GM21423 (cell line): ENCODE measurements around the gene USP32.
"Not testable (repeated sequence)": the region's sequence is repeated elsewhere in the genome, so short reads cannot be mapped to it uniquely, and the experiment has no call there.

ENCODE experiments used
- ATAC-seq: cut with Tn5 transposase; IDR thresholded peaks from one replicate; pipeline ENCODE4 v1.9.1; 2021; ENCODE audit warnings: mild to moderate bottlenecking, moderate library complexity; ENCODE audit not compliant: unreplicated experiment

The USP32 gene

DNA sequence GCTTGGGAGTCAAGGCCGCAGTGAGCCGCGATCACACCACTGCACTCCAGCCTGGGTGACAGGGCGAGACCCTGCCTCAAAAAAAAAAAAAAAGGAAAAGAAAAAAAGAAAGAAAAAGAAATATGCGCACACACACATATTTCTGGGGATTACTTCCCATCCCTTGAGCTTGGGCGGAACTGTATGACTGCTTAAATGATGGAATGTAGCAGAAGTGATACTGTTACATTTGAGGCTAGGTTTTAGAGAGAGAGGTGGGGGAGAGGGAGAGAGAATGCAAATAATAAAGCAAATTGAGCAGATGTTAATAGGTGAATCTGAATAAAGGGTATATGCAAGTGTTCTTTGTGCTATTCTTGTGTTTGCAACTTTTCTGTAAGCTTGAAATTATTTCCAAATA is 12.0 kb upstream of the USP32 start:
- ATAC-seq: no peak

DNA sequence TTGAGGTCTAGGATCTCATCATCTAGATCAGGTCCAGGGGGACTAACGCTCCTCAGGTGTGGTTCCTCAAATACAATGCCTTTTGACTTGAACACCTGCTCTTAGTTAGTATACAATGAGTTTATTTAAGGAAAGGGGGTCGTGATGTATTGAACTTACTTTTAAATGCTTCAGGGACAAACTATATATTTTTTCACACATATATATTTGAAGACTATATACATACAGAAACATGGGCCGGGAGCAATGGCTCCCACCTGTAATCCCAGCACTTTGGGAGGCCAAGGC is 11.5 kb upstream of the USP32 start:
- no peak for ATAC-seq

DNA sequence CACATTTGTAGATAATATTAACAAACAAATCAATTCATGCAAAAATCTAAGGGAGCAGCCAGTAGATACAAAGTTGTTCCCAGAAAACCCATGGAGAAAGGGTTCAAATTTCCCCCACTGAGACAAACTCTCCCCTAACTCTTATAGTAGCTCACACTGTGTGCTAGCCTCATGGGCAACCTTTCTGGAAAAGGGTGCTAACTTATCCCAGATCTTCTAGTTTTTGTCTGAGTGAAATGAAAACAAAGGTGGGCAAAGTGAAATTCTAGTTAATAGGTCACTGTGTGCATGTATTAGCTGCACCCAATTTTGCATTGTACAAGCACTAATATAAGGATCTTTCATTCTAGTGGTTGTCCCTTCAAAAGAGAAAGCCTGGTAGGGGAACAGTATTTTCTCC is 9.9 kb upstream of the USP32 start:
- no peak for ATAC-seq

DNA sequence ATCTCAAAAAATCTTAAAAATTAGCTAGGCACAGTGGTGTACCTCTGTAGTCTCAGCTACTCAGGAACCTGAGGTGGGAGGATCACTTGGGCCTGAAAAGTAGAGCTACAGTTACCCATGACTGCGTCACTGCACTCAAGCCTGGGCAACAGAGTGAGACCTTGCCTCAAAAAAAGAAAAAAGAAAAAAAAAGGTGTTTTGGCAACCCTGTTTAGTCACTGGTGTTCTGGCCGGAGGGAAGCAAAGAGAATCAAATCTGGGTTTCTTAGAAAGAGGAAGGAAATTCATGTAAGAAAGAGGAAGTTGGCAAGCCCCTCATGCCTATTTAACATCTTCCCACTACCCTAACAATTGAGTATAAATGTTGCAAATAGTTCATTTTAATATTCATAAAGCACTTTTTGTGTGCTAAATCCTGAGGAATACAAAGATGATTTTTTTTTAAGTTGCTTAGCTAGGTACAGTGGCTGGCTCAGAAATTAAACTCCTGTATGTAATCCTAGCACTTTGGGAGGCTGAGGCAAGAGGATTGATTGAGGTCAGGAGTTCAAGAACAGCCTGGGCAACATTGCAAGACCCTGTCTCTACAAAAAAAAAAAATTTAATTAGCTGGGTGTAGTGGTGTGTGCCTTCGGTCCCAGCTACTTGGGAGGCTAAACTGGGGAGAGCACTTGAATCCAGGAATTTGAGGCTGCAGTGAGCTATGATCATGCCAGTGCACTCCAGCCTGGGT is 6.5 kb upstream of the USP32 start:
- peak; percentile 78 for ATAC-seq

DNA sequence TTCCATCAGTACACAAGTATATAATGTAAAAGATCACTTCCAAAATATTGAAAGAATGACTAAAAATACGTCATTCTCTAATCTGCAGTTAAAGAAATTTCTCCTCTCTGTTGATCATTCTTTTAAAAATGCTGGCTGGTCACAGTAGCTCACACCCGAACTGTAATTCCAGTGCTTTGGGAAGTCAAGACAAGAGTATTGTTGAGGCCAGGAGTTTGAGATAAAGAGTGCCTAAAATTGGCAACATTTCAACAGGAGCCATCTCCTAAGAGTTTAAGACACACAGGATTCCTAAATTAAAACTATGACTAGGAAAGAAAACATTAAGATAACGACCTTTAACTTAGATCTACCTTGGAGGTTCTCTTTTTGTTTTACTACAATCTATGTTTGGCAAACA is 4.5 kb upstream of the USP32 start:
- ATAC-seq: no peak

DNA sequence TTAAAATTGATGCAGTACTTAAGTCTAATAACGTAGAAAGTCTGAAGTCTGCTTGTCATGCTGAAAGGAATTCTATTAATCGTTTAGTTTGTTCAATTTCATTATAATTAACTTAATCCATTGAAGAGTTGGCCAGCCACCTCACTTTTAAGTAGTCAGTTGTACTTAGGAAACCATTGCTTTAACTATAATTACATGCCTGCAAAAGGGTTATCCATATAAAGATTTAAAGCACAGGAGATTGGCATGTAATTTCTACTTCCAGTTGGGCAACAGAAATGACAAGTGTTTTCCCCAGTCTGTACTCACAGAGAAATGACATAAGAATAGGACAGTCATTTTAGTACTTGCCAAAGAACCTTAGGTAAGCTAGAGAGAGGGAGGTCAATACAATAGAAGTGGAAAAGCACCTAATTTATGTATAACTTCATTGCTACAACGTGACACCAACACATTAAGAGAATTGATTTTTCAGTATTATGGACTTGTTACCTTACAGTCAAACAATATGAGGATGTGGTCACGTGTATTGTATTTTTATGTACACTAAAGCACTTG is 3.7 kb upstream of the USP32 start:
- ATAC-seq: no peak

DNA sequence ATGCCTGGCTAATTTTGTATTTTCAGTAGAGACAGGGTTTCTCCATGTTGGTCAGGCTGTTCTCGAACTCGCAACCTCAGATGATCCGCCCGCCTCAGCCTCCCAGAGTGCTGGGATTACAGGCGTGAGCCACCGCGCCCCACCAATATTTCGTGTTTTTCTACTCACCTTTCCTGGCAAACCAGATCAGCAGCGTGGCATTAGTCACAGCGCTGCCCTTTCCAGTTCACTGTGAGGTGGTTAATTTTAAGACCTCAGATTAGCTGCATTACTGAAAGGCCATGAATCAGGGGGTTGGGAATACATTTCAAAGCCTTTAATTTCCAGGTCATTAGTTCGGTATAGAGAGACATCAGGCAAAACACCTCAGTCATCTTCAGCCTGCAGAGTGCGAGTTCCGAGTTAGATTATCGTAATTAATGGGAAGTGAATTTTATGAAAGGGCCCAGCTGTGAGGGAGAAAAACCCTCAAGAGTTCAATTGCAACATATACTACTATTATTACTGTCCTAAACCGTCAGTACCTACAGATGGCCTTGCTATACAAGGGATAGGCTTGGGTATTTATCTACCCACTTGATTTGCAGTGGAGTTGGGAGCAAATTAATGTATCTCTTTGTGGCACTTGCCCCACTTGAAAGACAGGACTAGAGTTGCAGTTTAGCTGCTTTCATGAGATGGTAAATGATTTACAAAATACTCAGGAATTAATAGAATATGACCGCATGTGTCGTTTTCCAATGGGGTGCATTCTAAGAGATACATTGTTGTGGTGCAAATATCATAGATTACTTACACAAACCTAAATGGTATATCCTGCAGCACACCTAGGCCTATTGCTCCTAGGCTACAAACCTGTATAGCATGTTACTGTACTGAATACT is 2.1 kb upstream of the USP32 start:
- ATAC-seq: no peak

DNA sequence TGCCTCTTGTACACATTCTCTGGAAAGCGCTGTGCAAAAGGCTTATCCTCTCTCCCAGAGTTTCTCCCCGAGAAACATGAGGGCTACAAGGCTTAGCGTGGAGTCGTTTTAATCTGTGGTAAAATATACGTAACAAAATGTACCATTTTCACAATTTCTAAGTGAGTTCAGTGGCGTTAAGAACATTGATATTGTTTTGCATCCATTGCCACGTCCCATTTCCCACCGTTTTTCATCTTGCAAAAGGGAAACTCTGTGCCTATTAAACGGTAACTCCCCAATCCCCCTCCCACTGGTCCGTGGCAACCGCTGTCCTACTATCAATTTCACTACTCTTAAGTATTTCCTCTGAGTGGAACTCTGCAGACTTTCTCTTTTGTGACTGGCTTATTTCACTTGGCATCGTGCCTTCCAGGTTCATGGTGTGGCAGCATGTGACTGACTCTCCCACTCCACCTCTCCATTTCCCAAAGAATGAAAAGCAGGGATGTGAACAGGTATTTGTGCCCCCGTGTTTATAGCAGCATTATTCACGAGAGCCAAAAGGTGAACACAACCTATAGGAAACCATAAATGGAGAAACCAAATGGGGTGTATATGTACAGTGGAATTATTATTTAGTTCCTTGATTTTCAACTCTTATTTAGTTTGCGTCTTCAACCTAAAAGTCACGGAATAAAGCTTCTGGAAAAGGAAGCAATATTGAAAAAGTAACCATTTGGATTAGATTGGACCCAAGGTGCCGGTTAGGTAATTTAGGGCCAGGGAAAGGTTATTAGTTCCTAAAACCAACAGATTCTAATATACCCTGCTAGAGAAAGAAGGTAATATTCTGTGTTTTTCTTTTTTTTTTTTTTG is 1.1 kb upstream of the USP32 start:
- ATAC-seq: no peak

DNA sequence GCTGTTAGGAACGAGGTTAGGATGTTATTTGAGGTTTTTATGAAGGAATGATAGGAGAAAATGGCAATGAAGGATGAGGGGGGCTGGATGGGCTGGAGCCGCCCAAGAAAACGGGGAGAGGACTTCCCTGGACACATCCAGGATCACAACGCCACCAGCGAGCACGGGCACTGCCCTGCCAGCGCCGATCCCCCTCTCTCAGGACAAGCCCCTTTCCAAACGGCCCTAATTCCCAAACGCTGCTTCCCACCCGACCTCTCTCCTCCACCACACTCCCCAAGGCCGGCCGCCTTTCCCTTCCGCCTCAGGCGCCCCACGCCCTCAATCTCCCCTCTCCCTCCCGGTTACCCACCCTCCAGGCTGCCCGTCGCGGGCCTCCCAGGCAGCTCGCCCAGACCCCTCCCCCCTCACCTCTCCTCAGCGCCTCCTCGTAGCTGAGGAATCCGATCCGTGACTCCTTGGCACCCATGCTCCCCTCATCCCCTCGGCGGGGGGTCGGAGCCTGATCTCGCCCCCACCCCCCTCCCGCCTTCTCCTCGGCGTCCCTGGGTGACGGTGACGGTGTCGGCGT is 377 bp downstream of the USP32 start:
- ATAC-seq: peak; percentile 24

DNA sequence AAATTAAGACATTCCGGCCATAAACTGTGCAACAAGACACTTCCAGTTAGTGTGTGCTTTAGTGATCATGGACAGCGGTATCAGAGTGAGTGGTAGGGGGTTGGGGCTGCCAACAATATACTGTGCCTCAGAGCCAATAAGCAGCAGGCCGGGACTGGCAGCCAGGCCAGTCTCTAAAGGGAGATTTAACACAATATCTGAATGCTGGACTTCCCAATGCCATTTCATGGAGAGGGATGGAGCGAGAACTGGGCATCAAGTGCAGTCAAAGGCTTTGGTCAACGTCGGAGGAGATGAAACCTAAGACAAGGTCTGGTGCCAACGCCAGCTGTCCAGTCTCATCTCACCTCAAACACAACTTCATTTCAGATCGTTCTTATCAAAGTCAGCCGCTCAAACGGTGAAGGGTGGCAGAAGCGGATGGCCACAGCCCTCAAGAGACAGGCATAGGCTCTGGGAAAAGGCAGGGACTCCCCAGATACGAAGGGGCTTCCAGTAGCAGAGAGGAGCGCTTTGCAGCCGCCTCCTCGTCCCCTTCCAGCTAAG is 935 bp downstream of the USP32 start:
- no peak for ATAC-seq

DNA sequence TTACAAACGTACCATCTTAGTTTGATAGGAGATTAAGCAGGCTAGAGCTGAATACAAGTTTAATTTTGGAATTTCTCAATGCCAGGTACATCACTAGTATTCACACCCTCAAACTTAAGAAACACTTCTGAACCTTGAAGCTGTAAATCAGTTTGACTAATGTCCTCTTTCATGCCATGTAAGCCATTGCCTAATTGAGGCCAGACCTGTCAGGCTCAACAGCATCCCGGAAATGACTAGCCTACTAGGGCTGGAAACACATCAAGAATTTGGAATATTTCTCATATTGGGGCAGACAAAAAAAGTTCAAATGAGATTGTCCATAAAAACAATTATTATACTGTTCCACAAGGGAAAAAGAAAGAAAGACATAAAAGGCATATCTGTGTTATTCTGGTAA is 1.7 kb downstream of the USP32 start:
- no peak for ATAC-seq

DNA sequence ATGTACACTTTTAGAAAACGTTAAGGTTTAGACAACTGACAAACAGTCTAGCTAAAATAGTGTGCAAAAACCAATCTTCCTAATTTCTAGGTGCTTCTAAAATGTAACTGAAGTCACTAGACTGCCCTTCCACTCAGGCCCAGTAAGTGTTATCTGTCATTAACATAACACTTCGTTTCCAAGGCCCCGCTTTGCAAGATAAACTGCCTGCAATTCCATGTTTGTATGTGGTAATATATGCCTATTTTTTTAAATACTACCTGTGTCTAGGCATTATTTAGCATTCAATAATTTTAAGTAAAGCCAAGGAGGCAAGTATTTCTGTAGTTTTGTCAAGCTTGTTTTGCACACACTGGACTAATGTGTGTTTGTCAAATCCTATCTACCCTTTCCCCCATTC is 3.2 kb downstream of the USP32 start:
- no peak for ATAC-seq

DNA sequence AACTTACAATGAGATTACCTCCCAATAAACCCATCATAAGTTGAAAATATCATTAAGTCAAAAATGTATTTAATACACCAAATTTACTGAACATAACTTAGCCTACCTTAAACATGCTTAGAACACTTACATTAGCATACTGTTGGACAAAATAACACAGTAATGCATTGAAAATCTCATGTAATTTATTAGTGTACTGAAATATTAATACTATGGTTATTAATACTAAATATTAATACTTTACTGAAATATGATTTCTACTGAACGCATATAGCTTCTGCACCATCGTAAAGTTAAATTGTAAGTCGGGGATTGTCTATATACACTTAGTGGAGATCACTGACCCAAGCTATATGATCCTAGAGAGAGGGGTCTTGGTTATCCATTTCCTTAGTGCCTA is 4.3 kb downstream of the USP32 start:
- ATAC-seq: no peak

DNA sequence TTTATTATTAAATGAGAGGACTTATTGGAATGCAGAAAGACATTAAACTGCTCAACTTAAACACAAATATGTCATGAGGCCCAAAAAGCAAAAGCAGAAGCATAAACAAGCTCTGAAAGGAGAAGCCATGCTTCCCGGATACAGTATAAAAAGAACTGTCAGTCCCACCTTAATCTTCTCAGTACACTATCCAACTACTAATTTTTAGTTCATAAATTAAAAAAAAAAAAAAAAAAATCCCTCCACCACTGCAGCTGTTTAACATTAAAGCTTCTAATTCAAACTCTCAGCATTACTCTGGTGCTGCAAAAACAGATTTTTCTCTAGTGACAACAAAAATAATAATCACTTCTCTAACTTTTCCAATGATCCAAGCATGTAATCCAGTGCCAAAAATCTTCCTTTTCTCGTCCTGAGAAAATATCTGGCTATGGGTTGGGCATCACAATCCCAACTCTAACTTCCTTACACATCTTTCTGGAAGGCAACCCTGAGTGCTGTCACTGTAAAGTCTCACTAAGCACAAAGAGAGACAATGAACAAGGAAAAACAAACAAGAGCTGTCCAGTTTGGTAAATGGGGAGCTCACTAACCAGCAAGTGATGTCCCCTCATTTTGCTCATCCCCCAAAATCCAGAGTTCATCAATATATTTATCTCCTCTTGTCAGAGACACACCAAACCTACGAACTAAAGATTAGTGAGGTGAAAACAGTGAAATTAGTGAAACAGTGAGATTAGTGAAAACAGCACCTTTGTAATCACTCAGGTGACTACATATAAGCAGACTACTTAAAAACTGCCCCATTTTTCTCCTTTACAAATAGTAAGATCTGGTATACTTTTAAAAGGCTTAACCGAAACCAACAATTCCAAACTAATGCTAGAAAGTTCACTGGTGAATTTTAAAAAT is 5.5 kb downstream of the USP32 start:
- ATAC-seq: no peak

DNA sequence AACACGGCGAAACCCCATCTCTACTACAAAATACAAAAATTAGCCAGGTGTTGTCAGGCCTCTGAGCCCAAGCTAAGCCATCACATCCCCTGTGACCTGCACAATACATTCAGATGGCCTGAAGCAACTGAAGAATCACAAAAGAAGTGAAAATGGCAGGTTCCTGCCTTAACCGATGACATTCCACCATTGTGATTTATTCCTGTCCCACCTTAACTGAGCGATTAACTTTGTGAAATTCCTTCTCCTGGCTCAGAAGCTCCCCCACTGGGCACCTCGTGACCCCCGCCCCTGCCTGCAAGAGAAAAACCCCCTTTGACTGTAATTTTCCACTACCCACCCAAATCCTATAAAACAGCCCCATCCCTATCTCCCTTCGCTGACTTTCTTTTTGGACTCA is 7.0 kb downstream of the USP32 start:
- ATAC-seq: not testable (repeated sequence)

DNA sequence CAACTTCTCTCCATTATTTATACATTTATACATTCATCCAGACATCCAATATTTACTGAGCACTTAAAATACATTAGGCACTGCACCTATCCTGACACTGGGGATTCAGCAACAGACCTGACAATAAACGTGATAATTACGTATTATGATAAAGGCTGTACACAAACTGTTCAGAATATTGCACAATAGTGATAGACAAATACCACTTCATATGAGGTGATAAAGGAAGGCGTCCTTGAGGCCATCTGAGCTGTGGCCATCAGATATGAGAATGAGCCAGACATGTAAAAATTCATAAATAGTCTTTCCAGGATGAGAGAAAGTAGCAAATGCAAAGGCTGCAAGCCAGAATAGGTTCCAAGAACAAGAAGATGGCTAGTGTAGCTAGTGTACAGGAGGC is 8.6 kb downstream of the USP32 start:
- ATAC-seq: no peak

DNA sequence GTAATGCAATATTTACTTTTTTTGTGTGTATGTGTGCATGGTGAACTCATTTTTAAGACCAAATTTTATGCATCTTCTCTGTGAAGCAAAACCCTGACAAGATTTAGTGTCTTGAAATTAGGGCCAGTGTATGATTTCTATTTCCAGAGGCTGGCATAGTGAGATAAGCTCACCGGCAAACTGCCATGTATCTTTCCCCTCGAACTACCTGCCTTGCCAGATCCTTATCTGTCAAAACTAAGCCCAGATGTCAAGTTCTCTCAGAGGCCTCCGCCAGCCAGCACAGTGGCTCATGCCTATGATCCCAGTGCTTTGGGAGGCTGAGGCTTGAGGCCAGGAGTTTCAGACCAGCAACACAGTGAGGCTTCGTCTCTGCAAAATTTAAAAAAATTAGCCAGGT is 10.0 kb downstream of the USP32 start:
- no peak for ATAC-seq

DNA sequence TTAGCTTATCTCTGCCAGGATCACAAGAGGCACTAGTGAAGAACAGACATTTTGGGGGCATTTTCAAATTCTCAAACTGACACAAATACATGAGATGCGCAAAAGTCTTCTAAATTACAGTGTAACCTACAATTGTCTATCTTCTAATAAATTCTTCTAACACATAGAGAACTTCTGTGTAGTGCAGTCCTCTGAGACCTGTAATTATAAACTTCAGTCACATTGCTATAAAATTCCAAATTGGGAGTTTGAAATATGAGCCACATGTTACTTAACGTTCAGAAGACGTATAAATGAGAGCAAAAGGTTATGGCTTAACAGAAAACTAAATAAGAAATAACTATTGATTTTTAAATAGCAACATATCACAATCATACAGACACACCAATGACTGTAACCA is 12.5 kb downstream of the USP32 start:
- ATAC-seq: not testable (repeated sequence)

DNA sequence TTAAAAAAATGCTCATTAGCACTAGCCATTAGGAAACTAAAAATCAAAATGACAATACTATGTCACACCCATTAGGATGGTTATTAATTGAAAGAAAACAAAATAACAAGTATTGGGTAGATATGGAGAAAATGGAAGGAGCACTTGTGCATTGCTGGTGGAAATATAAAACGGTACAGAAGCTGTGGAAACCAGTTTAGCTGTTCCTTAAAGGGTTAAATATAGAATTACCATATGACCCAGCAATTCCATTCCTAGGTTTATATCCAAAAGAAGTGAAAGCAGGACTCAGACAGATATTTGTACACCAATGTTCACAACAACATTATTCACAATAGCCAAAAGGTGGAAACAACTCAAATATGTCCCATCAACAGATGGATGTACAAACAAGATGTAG is 13.7 kb downstream of the USP32 start:
- not testable (repeated sequence) for ATAC-seq
